ENCODE results near the gene MYO10.

- TF ChIP-seq CTCF (IDR thresholded peaks at IDR 0.05) (no peak), POLR2A (IDR thresholded peaks at IDR 0.05) (no peak)
These were observed 266.3 kb downstream of the MYO10 start for GRCh38 chr5:16669776-16670175.

All from tibial nerve (tissue), 3 donors.